Kidney (tissue), 14 donors: ENCODE data around the gene GP1BB. TPM values are rescaled to one million over a fixed set of nuclear protein-coding genes. Genes with fewer than 3 reads are reported as not detected.

ENCODE experiments used
- DNase-seq, 5 donors: peaks; one replicate each; pipeline ENCODE4 v3.0.0-alpha.2; 2013 to 2020
- FAIRE-seq: peaks from 2 replicates; lab custom pipeline; 2012; peaks lifted over from hg19 to GRCh38; lab: Jason Lieb, UNC
- H3K27ac ChIP-seq, 2 donors: one replicate each; pipeline ENCODE4 v1.7.0; 2013; ENCODE audit warnings: low read depth in 2 of 2, low read length in 2 of 2, inconsistent platforms in 1 of 2
- H3K27me3 ChIP-seq: one replicate; pipeline ENCODE4 v1.7.1; 2013; ENCODE audit warnings: low read length, inconsistent platforms; ENCODE audit not compliant: control insufficient read depth, insufficient read depth
- H3K36me3 ChIP-seq, 3 donors: one replicate each; pipeline versions ENCODE4 v1.7.0 to v1.7.1; 2013; ENCODE audit warnings: low read length in 3 of 3, control low read depth in 1 of 3, inconsistent platforms in 1 of 3; ENCODE audit not compliant: insufficient read depth in 3 of 3, control insufficient read depth in 2 of 3
- H3K4me1 ChIP-seq, 3 donors: one replicate each; pipeline versions ENCODE4 v1.7.0 to v1.7.1; 2013; ENCODE audit warnings: low read length in 3 of 3, inconsistent platforms in 1 of 3, low read depth in 1 of 3; ENCODE audit not compliant: control insufficient read depth in 2 of 3, insufficient read depth in 2 of 3
- H3K4me3 ChIP-seq, 3 donors: one replicate each; pipeline versions ENCODE4 v1.7.0 to v1.8.1; 2013; ENCODE audit warnings: low read length in 3 of 3, control low read depth in 1 of 3, inconsistent platforms in 1 of 3
- H3K9ac ChIP-seq, 3 donors: one replicate each; pipeline versions ENCODE4 v1.7.0 to v1.7.1; 2013; ENCODE audit warnings: low read length in 3 of 3, control low read depth in 1 of 3, inconsistent platforms in 1 of 3
- H3K9me3 ChIP-seq, 3 donors: one replicate each; pipeline versions ENCODE4 v1.7.0 to v1.7.1; 2013; ENCODE audit warnings: low read length in 3 of 3, control low read depth in 1 of 3, inconsistent platforms in 1 of 3; ENCODE audit not compliant: control insufficient read depth in 2 of 3, insufficient read depth in 1 of 3
- CTCF ChIP-seq: IDR thresholded peaks from 3 replicates; pipeline ENCODE4 v1.5.1; 2012; ENCODE audit warnings: mild to moderate bottlenecking, moderate library complexity, borderline replicate concordance; ENCODE audit not compliant: insufficient read depth; ENCODE audit errors: extremely low read depth
- intact Hi-C: fragments of 100-400 bp; cut with DNase I; formaldehyde crosslinking; loops from one replicate; pipeline ENCODE4 v1.11.1; 2022
- polyA plus RNA-seq: library from polyadenylated mRNA; stranded (reverse); fragments of 350-450 nt; fragmentation: Illumina TruSeq; extraction: RNeasy Lipid Tissue Mini Kit (QIAGEN cat#74804); gene quantifications from one replicate; pipeline ENCODE4 v1.2.3, GENCODE V29; 2014; ENCODE audit warnings: low read depth, low replicate concordance; ENCODE audit not compliant: insufficient read depth
- total RNA-seq: library from RNA; stranded (reverse); fragmentation: NEBNext Ultra II Directional; extraction: Animal tissue kit (Norgen Biotek cat#: 25700); gene quantifications from one replicate; pipeline ENCODE4 v1.2.1, GENCODE V29; 2021
- donor health status: control.
- donor health status: control.
- donor health status: control.
- donor health status: control.
- donor health status: control.
- donor health status: DM: yes; HTN: yes; CAD: no.
- donor health status: Normal renal cell carcinoma (clear cell type).

The GP1BB gene
- total and polyA plus RNA-seq, 2 donors from 2014 or later = 1.9 to 4.1 TPM

- no peak overlapping the region for H3K9ac ChIP-seq
- H3K4me1 ChIP-seq = peaks cover 0 to 2% (median 0%) of the 10 kb centered on the region in 3 donors
- no peaks in the 10 kb centered on the region for H3K9me3 ChIP-seq
- no peak overlapping the region for H3K4me3 ChIP-seq
- intact Hi-C loops = no loop called here
- H3K27ac ChIP-seq = no peak overlapping the region
- no peak for TF ChIP-seq CTCF
- DNase-seq (no peak), FAIRE-seq (no peak)
- H3K27me3 ChIP-seq = peaks cover 46% of the 10 kb centered on the region
- H3K36me3 ChIP-seq = no peaks in the 10 kb centered on the region
Observed at GRCh38 chr22:19755722-19756287, 32.5 kb downstream of the GP1BB start.

- H3K9me3 ChIP-seq = no peaks in the 10 kb centered on the region
- no peak for FAIRE-seq
- intact Hi-C loops = no loop called here
- peak; percentile 20 for TF ChIP-seq CTCF
- no peak for DNase-seq
- H3K36me3 ChIP-seq = no peaks in the 10 kb centered on the region
- H3K4me1 ChIP-seq = peaks cover 0 to 2% (median 0%) of the 10 kb centered on the region in 3 donors
- no peak overlapping the region for H3K4me3 ChIP-seq
- H3K27ac ChIP-seq = no peak overlapping the region
- no peak overlapping the region for H3K9ac ChIP-seq
- H3K27me3 ChIP-seq = peaks cover 46% of the 10 kb centered on the region
Observed at GRCh38 chr22:19756288-19757128, 33.2 kb downstream of the GP1BB start.

- Histone ChIP-seq H3K36me3 (no peaks in the 10 kb centered on the region), H3K4me3 (no peak overlapping the region), H3K4me1 (peaks cover 0 to 2% (median 0%) of the 10 kb centered on the region in 3 donors), H3K27me3 (peaks cover 52% of the 10 kb centered on the region), H3K9me3 (no peaks in the 10 kb centered on the region), H3K27ac (no peak overlapping the region), H3K9ac (no peak overlapping the region)
- DNase-seq = no peak
- intact Hi-C loops = no loop called here
- no peak for FAIRE-seq
- no peak for TF ChIP-seq CTCF
Observed at GRCh38 chr22:19757140-19757984, 34.0 kb downstream of the GP1BB start.
